ENCODE results near the gene C9orf43. TPM values are rescaled to one million over a fixed set of nuclear protein-coding genes. Genes with fewer than 3 reads are reported as not detected.

C9orf43 gene
- total RNA-seq, 1 donor: 0.43 TPM

Other genes with a start within 250 kb of the C9orf43 start
- gene FKBP15, start 189.5 kb upstream of the C9orf43 start, total RNA-seq: 20.6 and 25.9 TPM in 2 replicates
- gene SLC31A1, start 189.2 kb upstream of the C9orf43 start, total RNA-seq: 34.5 and 41.5 TPM in 2 replicates
- 35.8 and 61.3 TPM in 2 replicates for gene CDC26, start 135.2 kb upstream of the C9orf43 start, total RNA-seq
- 21.3 and 36.3 TPM in 2 replicates for gene PRPF4, start 135.1 kb upstream of the C9orf43 start, total RNA-seq
- gene RNF183, start 107.4 kb upstream of the C9orf43 start, total RNA-seq: not detected in 2 replicates
- 0.32 and 0.86 TPM in 2 replicates for gene WDR31, start 70.5 kb upstream of the C9orf43 start, total RNA-seq
- not detected in 2 replicates for gene BSPRY, start 61.2 kb upstream of the C9orf43 start, total RNA-seq
- gene HDHD3, start 33.8 kb upstream of the C9orf43 start, total RNA-seq: 6.1 and 7.3 TPM in 2 replicates
- gene ALAD, start 9.5 kb upstream of the C9orf43 start, total RNA-seq: 14.2 and 15.1 TPM in 2 replicates
- 33.2 and 54.0 TPM in 2 replicates for gene POLE3, start 72 bp upstream of the C9orf43 start, total RNA-seq
- 37.1 and 44.8 TPM in 2 replicates for gene RGS3, start 53.0 kb downstream of the C9orf43 start, total RNA-seq